Lung (tissue), 12 donors: Measurements from ENCODE around the gene HACD1. TPM values are rescaled to one million over a fixed set of nuclear protein-coding genes. Genes with fewer than 3 reads are reported as not detected.

ENCODE experiments used
- ATAC-seq: fragments of 200-7000 bp; cut with Tn5 transposase; one replicate; pipeline ENCODE4 v1.9.1; 2020; ENCODE audit warnings: moderate number of reproducible peaks; ENCODE audit not compliant: insufficient read depth, low FRiP score
- DNase-seq, 3 donors: peaks; one replicate each; pipeline ENCODE4 v3.0.0-alpha.2; 2013 to 2017
- H3K27ac ChIP-seq, 2 donors: one replicate each; pipeline ENCODE4 v1.5.1; 2013; ENCODE audit warnings: mild to moderate bottlenecking in 2 of 2, moderate library complexity in 2 of 2, control low read depth in 1 of 2, inconsistent platforms in 1 of 2, low read depth in 1 of 2, low read length in 1 of 2
- H3K27me3 ChIP-seq, 3 donors: one replicate each; pipeline ENCODE4 v1.5.1; 2013; ENCODE audit warnings: low read length in 2 of 3; ENCODE audit not compliant: control insufficient read depth in 3 of 3, insufficient read depth in 3 of 3
- H3K36me3 ChIP-seq, 4 donors: one replicate each; pipeline ENCODE4 v1.5.1; 2013; ENCODE audit warnings: low read length in 4 of 4, mild to moderate bottlenecking in 1 of 4, moderate library complexity in 1 of 4; ENCODE audit not compliant: control insufficient read depth in 4 of 4, insufficient read depth in 4 of 4
- H3K4me1 ChIP-seq, 5 donors: one replicate each; pipeline ENCODE4 v1.5.1; 2013; ENCODE audit warnings: low read length in 5 of 5, mild to moderate bottlenecking in 2 of 5, moderate library complexity in 1 of 5; ENCODE audit not compliant: control insufficient read depth in 5 of 5, insufficient read depth in 5 of 5
- H3K4me3 ChIP-seq: one replicate; pipeline ENCODE4 v1.5.1; 2013; ENCODE audit warnings: mild to moderate bottlenecking, control low read depth, moderate library complexity
- H3K9ac ChIP-seq, 2 donors: one replicate each; pipeline ENCODE4 v1.5.1; 2013; ENCODE audit warnings: low read length in 2 of 2, control low read depth in 1 of 2; ENCODE audit not compliant: insufficient read depth in 1 of 2
- H3K9me3 ChIP-seq, 4 donors: one replicate each; pipeline ENCODE4 v1.5.1; 2013; ENCODE audit warnings: low read length in 3 of 4, mild to moderate bottlenecking in 1 of 4, moderate library complexity in 1 of 4; ENCODE audit not compliant: control insufficient read depth in 4 of 4, insufficient read depth in 3 of 4
- WGBS, 2 donors: extraction: QIAGEN DNeasy Blood & Tissue Kit; methylation state at CpG; one replicate each; pipeline ENCODE4 v1.1.7; 2013; 5-methylcytosine and 5-hydroxymethylcytosine counted together
- polyA plus RNA-seq, 2 donors: library from polyadenylated mRNA; stranded (reverse); fragments of 200-250 nt; gene quantifications; one replicate each; pipeline ENCODE4 v1.2.1, GENCODE V29; 2013
- total RNA-seq, 2 donors: library from RNA; depleted of rRNA in 1 of 2; stranded (reverse); fragments of >200 nt in 1 of 2; gene quantifications; one replicate each; pipeline ENCODE4 v1.2.1, GENCODE V29; 2014 to 2021
- TF ChIP-seq, protein P1 (sequence below): IDR thresholded peaks from 2 replicates; pipeline ENCODE4 v1.5.1; 2012; ENCODE audit warnings: mild to moderate bottlenecking; ENCODE audit errors: control extremely low read depth, extremely low read depth
- donor health status: control.
- donor health status: control.
- donor health status: Bipolar disorder and iron deficiency.
- donor health status: healthy.
- donor health status: DM: yes; HTN: yes; CAD: no.

Gene HACD1
- total and polyA plus RNA-seq, 4 donors: 11.5 to 49.2 (median 24.3) TPM

DNA sequence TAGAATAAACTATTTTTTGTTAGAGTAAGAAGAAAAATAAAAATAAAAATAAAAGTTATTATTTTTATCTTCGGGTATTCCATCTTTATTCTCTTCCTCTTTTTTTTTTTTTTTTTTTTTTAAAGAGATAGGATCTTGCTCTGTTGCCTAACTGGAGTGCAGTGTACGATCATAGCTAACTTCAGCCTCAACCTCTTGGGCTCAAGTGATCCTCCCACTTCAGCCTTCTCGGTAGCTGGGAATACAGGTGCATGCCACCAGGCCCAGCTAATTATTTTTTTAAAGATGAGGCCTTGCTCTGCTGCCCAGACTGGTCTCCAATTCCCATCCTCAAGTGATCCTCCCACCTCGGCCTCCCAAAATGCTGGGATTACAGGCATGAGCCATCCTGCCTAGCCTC, 42.2 kb upstream of the HACD1 start:
- H3K4me3 ChIP-seq: no peak overlapping the region
- WGBS, 2 donors: 60 to 79% methylated on average over 4 of the region's 4 CpGs
- H3K27ac ChIP-seq: no peak overlapping the region
- no peaks in the 10 kb centered on the region for H3K27me3 ChIP-seq
- TF ChIP-seq, protein P1, sequence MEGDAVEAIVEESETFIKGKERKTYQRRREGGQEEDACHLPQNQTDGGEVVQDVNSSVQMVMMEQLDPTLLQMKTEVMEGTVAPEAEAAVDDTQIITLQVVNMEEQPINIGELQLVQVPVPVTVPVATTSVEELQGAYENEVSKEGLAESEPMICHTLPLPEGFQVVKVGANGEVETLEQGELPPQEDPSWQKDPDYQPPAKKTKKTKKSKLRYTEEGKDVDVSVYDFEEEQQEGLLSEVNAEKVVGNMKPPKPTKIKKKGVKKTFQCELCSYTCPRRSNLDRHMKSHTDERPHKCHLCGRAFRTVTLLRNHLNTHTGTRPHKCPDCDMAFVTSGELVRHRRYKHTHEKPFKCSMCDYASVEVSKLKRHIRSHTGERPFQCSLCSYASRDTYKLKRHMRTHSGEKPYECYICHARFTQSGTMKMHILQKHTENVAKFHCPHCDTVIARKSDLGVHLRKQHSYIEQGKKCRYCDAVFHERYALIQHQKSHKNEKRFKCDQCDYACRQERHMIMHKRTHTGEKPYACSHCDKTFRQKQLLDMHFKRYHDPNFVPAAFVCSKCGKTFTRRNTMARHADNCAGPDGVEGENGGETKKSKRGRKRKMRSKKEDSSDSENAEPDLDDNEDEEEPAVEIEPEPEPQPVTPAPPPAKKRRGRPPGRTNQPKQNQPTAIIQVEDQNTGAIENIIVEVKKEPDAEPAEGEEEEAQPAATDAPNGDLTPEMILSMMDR: no peak
- H3K9ac ChIP-seq: no peak overlapping the region
- H3K4me1 ChIP-seq: peaks cover 0 to 10% (median 0%) of the 10 kb centered on the region in 5 donors
- no peaks in the 10 kb centered on the region for H3K9me3 ChIP-seq
- peaks cover 2 to 11% (median 4%) of the 10 kb centered on the region in 4 donors for H3K36me3 ChIP-seq
- DNase-seq (no peak), ATAC-seq (no peak)

DNA sequence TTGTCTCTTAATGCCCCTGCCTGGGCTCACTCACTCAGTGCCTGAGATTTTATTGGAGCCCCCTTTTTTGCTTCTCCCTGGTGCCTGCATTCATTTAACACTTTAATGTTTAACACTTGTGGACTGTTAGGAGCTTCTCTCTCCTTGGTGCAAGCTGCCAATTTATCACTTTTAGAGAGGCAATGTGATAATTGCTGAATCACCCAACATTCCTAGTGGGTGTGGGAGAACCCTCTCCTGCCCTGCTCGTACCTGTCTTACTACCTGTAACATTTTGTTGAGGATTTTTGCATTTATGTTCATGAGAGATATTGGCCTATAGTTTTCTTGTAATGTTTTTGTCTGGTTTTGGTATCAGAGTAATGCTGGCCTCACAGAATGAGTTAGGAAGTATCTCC, 39.9 kb upstream of the HACD1 start:
- TF ChIP-seq, protein P1: no peak
- 79 to 87% methylated on average over 1 of the region's 1 CpG for WGBS, 2 donors
- no peak overlapping the region for H3K27ac ChIP-seq
- no peaks in the 10 kb centered on the region for H3K27me3 ChIP-seq
- H3K4me3 ChIP-seq: no peak overlapping the region
- ATAC-seq (no peak), DNase-seq (no peak)
- H3K9ac ChIP-seq: no peak overlapping the region
- peaks cover 0 to 4% (median 0%) of the 10 kb centered on the region in 4 donors for H3K9me3 ChIP-seq
- peaks cover 2 to 6% (median 4%) of the 10 kb centered on the region in 4 donors for H3K36me3 ChIP-seq
- peaks cover 0 to 10% (median 0%) of the 10 kb centered on the region in 5 donors for H3K4me1 ChIP-seq

DNA sequence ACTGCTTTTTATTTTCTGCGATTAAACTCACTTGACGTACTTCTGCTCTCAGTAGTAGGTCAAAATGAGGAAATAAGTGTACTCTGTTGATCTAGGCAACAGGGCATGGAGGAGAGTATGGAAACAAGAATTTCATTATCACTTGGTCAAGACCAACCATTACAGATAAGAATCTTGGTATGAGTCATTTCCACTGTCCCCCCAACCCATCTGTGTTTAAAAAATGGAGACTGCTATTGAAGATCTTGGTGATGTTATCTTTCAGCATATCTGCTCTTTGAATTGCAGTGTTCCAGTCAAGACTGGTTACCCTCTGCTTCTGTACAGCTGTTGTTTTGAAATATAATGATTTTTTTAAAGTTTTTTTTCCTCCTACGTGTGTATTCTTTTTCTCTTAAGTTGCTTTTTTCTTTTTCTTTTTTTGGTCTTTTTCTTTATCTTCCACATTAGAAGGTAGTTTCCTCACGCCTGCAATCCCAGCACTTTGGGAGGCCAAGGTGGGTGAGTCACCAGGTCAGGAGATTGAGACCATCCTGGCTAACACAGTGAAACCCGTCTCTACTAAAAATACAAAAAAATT, 38.5 kb upstream of the HACD1 start:
- no peak for ATAC-seq
- H3K27ac ChIP-seq: no peak overlapping the region

More for the DNA sequence above, 38.5 kb upstream of the HACD1 start:
- peaks cover 0 to 4% (median 0%) of the 10 kb centered on the region in 4 donors for H3K9me3 ChIP-seq
- H3K4me1 ChIP-seq: peaks cover 0 to 13% (median 0%) of the 10 kb centered on the region in 5 donors
- TF ChIP-seq, protein P1: no peak
- 75% methylated on average over 5 of the region's 5 CpGs for whole genome bisulfite sequencing, 2 donors
- peaks cover 0 to 2% (median 0%) of the 10 kb centered on the region in 4 donors for H3K36me3 ChIP-seq
- no peaks in the 10 kb centered on the region for H3K27me3 ChIP-seq
- H3K9ac ChIP-seq: no peak overlapping the region
- H3K4me3 ChIP-seq: no peak overlapping the region
- DNase-seq: no peak
